Measurements from ENCODE around the gene KRABD2.
"Not testable (repeated sequence)": the region's sequence is repeated elsewhere in the genome, so short reads cannot be mapped to it uniquely, and the experiment has no call there.

The KRABD2 gene

DNA sequence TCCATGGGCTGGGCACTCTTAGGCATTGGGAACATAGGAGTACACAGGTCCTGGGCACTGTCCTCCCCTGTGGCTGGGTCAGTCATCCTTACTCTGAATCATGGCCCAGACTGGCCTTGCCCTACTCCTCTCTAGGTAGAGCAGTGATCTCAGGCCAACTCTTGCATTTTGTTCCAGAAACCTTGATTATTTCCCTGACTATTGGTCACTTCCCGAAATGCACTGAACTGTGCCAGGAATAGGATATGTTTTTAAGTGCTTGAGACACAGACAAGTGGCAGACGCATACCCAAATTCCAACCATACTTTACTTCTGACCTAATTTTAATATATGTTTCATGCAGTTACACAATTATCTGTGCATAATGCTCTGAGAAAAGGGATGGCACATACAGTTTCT is 10.3 kb downstream of the KRABD2 start:
- no peak for DNase-seq (ENCODE audit: low read depth, low spot score)
- peak overlapping the region; percentile 26 for H3K27ac ChIP-seq

- no peak overlapping the region for H3K27ac ChIP-seq
- no peak for DNase-seq (ENCODE audit: low read depth, low spot score)
These were observed 11.4 kb downstream of the KRABD2 start for GRCh38 chr17:8365143-8365542.

DNA sequence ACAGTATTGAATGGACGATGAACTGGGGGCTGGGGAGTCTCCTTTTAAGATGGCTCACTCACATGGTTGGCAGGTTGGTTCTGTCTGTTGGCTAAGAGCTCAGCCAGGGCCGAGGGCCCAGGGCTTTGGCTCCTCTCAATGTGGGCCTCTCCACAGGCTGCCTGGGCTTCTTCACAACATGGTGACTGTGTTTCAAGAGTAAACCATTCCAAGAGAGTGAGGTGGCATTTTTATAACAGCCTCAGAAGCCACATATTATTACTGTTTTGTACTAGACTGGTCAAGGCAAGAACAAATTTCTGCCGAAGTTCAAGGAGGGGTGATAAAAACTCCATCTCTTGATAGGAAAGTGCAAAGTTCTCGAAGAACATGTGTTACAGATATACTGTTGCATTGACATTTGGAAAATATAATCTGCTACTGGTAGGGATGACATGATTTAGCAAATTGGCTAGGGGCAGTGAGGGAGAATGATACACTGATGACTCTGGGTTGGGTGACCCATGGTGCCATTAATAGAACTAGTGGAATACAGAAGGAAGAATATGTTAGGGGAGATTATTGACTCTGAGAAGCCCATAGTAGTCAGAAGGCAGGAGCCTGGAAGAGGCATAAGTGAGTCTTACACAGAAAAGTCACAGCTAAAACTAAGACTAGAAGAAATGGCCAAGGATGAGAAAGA is 13.7 kb downstream of the KRABD2 start:
- no peak overlapping the region for H3K27ac ChIP-seq
- no peak for DNase-seq (ENCODE audit: low read depth, low spot score)

GRCh38 chr17:8360751-8361150 is 15.8 kb downstream of the KRABD2 start:
- DNase-seq (ENCODE audit: low read depth, low spot score) = no peak
- no peak overlapping the region for H3K27ac ChIP-seq

GRCh38 chr17:8360260-8360659 is 16.2 kb downstream of the KRABD2 start:
- no peak for DNase-seq (ENCODE audit: low read depth, low spot score)
- no peak overlapping the region for H3K27ac ChIP-seq

GRCh38 chr17:8359769-8360168 is 16.7 kb downstream of the KRABD2 start:
- DNase-seq (ENCODE audit: low read depth, low spot score) = no peak
- H3K27ac ChIP-seq = no peak overlapping the region

- no peak overlapping the region for H3K27ac ChIP-seq
- DNase-seq (ENCODE audit: low read depth, low spot score) = no peak
These were observed 18.6 kb downstream of the KRABD2 start for GRCh38 chr17:8357910-8358309.

DNA sequence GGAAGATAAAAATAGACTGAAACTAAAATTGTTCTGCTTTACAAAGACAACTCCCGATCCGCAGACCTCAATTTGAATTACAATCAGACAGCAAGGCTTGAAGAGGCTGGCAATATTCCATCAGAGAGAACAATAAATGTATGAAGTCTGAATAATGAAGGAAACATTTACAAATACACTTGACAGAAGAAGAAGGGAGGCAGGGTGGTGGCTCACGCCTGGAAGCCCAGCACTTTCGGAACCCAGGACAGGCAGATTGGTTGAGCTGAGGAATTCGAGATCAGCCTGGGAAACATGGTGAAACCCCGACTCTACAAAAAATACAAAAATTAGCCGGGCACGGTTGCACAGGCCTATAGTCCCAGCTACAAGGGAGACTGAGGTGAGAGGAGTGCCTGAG is 22.3 kb downstream of the KRABD2 start:
- DNase-seq (ENCODE audit: low read depth, low spot score) = no peak
- H3K27ac ChIP-seq = no peak overlapping the region

DNA sequence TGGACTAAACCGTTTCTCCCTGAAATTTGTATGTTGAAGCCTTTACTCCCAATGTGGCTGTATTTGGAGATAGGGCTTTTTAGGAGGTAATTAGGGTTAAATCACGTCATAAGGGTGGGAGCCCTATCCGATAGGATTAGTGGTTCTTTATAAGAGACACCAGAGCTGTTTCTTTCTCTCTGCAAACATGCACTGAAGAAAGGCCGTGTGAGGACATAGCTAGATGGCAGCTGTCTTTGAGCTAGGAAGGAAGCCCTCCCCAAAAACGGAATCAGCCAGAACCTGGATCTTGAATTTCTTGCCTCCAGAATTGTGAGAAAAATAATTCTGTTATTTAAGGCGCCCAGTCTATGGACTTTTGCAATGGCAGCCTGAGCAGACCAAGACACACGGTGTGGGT is 22.8 kb downstream of the KRABD2 start:
- no peak for DNase-seq (ENCODE audit: low read depth, low spot score)
- H3K27ac ChIP-seq = no peak overlapping the region

DNA sequence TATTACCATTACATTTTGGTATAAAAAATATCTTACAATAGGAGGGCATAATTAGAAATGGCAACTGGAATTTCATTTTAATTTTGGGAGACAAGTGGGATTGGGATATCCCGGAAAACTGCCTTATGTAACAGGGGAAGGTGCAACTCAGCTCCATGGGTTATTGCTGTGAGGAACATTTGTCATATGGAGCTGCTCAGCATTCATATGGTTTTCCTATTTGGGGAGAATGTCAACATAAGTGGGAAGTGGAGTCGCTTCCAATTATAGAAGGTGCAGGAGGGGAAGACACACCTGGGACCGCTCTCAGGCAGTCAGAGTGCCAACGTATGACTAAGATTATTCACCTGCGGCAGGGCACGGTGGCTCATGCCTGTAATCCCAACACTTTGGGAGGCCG is 26.2 kb downstream of the KRABD2 start:
- no peak for DNase-seq (ENCODE audit: low read depth, low spot score)
- no peak overlapping the region for H3K27ac ChIP-seq

DNA sequence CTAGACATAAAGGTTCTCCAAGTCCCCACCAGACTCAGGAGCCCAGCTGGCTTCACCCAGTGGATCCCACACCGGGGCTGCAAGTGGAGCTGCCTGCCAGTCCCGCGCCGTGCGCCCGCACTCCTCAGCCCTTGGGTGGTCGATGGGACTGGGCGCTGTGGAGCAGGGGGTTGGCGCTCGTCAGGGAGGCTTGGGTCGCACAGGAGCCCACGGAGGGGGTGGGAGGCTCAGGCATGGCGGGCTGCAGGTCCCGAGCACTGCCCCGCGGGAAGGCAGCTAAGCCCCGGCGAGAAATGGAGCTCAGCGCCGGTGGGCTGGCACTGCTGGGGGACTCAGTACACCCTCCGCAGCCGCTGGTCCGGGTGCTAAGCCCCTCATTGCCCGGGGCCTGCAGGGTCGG is 29.5 kb downstream of the KRABD2 start:
- not testable (repeated sequence) for H3K27ac ChIP-seq; DNase-seq (ENCODE audit: low read depth, low spot score)

GRCh38 chr17:8345951-8346665 is 30.4 kb downstream of the KRABD2 start:
- no peak overlapping the region for H3K27ac ChIP-seq
- no peak for DNase-seq (ENCODE audit: low read depth, low spot score)

DNA sequence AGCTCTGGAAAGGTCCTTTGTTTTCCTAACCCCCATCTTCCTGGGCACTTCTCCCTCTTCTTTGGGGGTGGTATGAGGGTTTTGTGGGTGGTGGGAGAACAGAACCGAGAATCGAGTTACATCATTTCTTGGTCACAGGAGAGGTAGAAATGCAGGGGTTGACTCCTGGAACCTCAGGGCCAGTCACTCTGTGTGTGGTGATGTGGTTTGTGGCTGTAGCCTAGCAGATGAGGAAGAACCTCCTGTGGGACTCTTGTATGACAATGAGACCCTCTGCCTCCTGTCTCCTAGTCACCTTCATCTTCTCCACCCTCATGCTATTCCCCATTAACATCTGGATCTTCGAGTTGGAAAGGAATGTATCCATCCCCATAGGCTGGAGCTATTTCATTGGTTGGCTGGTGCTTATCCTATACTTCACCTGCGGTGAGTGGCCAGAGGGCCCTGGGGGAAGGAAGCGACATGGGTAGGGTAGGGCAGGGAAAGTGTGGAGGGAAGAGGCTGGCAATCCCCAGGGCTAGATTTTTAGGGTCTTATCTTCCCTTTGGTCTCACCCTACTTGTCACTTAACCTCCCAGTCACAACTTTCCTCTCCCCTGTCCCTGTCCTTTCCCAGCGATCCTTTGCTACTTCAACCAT is 31.3 kb downstream of the KRABD2 start:
- DNase-seq (ENCODE audit: low read depth, low spot score) = no peak
- no peak overlapping the region for H3K27ac ChIP-seq

DNA sequence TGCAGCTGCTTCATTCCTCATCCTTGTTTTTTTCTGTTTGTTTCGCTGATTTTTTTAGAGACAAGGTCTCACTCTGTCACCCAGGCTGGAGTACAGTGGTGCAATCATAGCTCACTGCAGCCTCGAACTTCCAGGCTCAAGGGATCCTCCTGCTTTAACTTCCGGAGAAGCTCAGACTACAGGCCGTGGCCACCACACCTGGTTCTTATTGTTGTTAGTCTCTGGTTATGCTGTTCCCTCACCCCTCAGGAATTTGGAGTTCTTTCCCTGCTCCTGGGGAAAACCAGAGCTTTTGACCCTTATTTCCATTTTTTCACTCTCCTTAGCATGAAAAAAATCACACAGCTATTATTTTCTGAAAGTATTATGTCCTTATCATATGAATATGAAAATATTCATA is 35.0 kb downstream of the KRABD2 start:
- DNase-seq (ENCODE audit: low read depth, low spot score) = no peak
- H3K27ac ChIP-seq = no peak overlapping the region

GRCh38 chr17:8339540-8339939 is 37.0 kb downstream of the KRABD2 start, which contains the start of gene ODF4:
Gene ODF4, plus strand, starts transcription at chr17:8339840. Its CDS starts 212 bp downstream, at chr17:8340052.
- no peak for DNase-seq (ENCODE audit: low read depth, low spot score)
- H3K27ac ChIP-seq = no peak within 1 kb of the TSS

GRCh38 chr17:8338753-8339140 is 37.8 kb downstream of the KRABD2 start:
- H3K27ac ChIP-seq = no peak overlapping the region
- no peak for DNase-seq (ENCODE audit: low read depth, low spot score)

GRCh38 chr17:8337802-8338752 is 38.4 kb downstream of the KRABD2 start:
- H3K27ac ChIP-seq = no peak overlapping the region
- no peak for DNase-seq (ENCODE audit: low read depth, low spot score)

GRCh38 chr17:8333281-8333680 is 43.2 kb downstream of the KRABD2 start:
- DNase-seq (ENCODE audit: low read depth, low spot score) = no peak
- H3K27ac ChIP-seq = no peak overlapping the region

- no peak for DNase-seq (ENCODE audit: low read depth, low spot score)
- H3K27ac ChIP-seq = no peak overlapping the region
These were observed 43.8 kb downstream of the KRABD2 start for GRCh38 chr17:8332688-8333087.

DNA sequence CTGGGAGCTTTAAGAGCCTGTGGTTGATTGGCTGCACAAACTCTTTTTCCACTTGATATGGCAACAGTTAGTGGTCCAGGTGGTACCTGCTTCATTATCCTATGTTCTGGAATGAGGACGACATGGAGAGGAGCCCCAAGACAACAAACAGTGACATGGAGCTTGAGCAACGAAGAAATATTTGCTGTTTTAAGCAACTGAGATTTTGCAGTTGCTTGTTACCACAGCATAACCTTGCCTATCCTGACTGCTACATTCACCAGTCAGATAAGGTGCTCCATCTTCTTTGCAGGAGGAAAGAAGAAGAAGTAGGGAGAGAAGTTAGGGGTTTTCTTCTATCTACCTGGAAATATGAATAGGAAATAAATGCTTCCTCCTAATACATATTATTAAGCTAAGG is 44.4 kb downstream of the KRABD2 start:
- no peak overlapping the region for H3K27ac ChIP-seq
- no peak for DNase-seq (ENCODE audit: low read depth, low spot score)

- no peak for DNase-seq (ENCODE audit: low read depth, low spot score)
- no peak overlapping the region for H3K27ac ChIP-seq
These were observed 49.2 kb downstream of the KRABD2 start for GRCh38 chr17:8327303-8327649.
